SK-N-MC (cell line): ENCODE results near the gene DNAJC17.

Experiments
- EZH2 ChIP-seq: fragments of 200-600 bp; sonication (generic); IDR thresholded peaks from one replicate; pipeline ENCODE4 v1.6.1; 2017; ENCODE audit warnings: antibody characterized with exemption
- POLR2AphosphoS5 ChIP-seq: IDR thresholded peaks from 2 replicates; pipeline ENCODE4 v1.6.1; 2012; ENCODE audit warnings: mild to moderate bottlenecking, low read depth, low read length, borderline replicate concordance

- TF ChIP-seq EZH2 = no peak
- no peak for TF ChIP-seq POLR2AphosphoS5
These were observed 41.0 kb downstream of the DNAJC17 start for GRCh38 chr15:40766194-40766815.
